ENCODE measurements around the gene LEPR.
"Not testable (repeated sequence)": the region's sequence is repeated elsewhere in the genome, so short reads cannot be mapped to it uniquely, and the experiment has no call there.

The LEPR gene

GRCh38 chr1:65420590-65421350 is at the start of gene LEPR, which contains the start of gene LEPROT:
LEPR (plus strand) TSS chr1:65420668; CDS start chr1:65565566, 144,898 bp downstream.
LEPROT (plus strand) TSS chr1:65420668; CDS start chr1:65420725, 57 bp downstream.
- DNase-seq, result peak; percentile 100

GRCh38 chr1:65371544-65371943 is 48.9 kb upstream of the LEPR start:
- no peak for DNase-seq

GRCh38 chr1:65372557-65372956 is 47.9 kb upstream of the LEPR start:
- peak; percentile 29 for DNase-seq

- DNase-seq, result no peak
Observed at GRCh38 chr1:65377496-65378246, 42.8 kb upstream of the LEPR start.

- DNase-seq, result no peak
Observed at GRCh38 chr1:65378247-65378946, 42.1 kb upstream of the LEPR start.

GRCh38 chr1:65384426-65384825 is 36.0 kb upstream of the LEPR start:
- DNase-seq, result not testable (repeated sequence)

GRCh38 chr1:65386439-65386838 is 34.0 kb upstream of the LEPR start:
- no peak for DNase-seq

- DNase-seq, result no peak
Observed at GRCh38 chr1:65387821-65388220, 32.6 kb upstream of the LEPR start.

- DNase-seq, result peak; percentile 20
Observed at GRCh38 chr1:65388908-65389695, 31.4 kb upstream of the LEPR start.

- DNase-seq, result no peak
Observed at GRCh38 chr1:65392497-65392896, 28.0 kb upstream of the LEPR start.

- no peak for DNase-seq
Observed at GRCh38 chr1:65393347-65393746, 27.1 kb upstream of the LEPR start.

- no peak for DNase-seq
Observed at GRCh38 chr1:65393928-65394327, 26.5 kb upstream of the LEPR start.

- peak; percentile 76 for DNase-seq
Observed at GRCh38 chr1:65395887-65396612, 24.4 kb upstream of the LEPR start.

GRCh38 chr1:65398083-65398482 is 22.4 kb upstream of the LEPR start:
- no peak for DNase-seq

- DNase-seq, result no peak
Observed at GRCh38 chr1:65399003-65399402, 21.5 kb upstream of the LEPR start.

GRCh38 chr1:65401612-65402011 is 18.9 kb upstream of the LEPR start:
- no peak for DNase-seq

GRCh38 chr1:65404941-65405340 is 15.5 kb upstream of the LEPR start:
- no peak for DNase-seq

- no peak for DNase-seq
Observed at GRCh38 chr1:65407877-65408276, 12.6 kb upstream of the LEPR start.

GRCh38 chr1:65409314-65409713 is 11.2 kb upstream of the LEPR start:
- DNase-seq, result no peak

- no peak for DNase-seq
Observed at GRCh38 chr1:65409816-65410326, 10.6 kb upstream of the LEPR start.

- no peak for DNase-seq
Observed at GRCh38 chr1:65412256-65412983, 8.0 kb upstream of the LEPR start.

All from DMS53 (cell line).